ENCODE measurements around the gene LAMA5.

DNA sequence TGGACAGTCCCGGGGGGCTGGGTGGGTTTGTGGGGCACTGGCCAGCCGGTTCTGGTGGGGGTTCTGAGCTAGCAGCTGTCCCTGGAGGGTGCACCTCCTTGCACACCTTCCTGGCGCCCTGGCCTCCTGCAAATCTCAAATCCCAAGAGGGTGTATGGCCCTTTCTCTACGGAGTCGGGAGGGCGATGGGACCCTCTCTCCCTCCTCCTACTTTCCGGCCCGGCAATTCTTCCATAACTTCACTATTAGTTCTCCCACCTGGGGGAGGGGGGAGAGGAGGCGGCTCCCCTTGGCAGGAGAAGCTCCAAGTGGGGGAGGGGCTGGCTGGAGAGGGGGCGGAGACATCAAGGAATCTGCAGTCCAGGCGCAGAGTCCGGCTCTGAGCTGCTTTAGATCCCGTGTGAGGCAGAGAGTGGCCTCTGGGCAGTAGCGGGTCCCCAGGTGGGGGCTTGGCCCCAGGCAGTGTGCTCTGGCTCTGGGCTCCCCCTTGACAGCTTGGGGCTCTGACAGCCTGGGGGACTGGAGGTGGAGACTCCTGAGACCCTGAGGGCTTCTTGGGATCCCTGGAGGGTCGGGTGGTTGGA is 1.4 kb upstream of the LAMA5 start:
- TF ChIP-seq, protein P1, sequence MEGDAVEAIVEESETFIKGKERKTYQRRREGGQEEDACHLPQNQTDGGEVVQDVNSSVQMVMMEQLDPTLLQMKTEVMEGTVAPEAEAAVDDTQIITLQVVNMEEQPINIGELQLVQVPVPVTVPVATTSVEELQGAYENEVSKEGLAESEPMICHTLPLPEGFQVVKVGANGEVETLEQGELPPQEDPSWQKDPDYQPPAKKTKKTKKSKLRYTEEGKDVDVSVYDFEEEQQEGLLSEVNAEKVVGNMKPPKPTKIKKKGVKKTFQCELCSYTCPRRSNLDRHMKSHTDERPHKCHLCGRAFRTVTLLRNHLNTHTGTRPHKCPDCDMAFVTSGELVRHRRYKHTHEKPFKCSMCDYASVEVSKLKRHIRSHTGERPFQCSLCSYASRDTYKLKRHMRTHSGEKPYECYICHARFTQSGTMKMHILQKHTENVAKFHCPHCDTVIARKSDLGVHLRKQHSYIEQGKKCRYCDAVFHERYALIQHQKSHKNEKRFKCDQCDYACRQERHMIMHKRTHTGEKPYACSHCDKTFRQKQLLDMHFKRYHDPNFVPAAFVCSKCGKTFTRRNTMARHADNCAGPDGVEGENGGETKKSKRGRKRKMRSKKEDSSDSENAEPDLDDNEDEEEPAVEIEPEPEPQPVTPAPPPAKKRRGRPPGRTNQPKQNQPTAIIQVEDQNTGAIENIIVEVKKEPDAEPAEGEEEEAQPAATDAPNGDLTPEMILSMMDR (IDR thresholded peaks at IDR 0.05; ENCODE audit: poor library complexity) = no peak
- TF ChIP-seq EZH2 (IDR thresholded peaks at IDR 0.05; ENCODE audit: borderline replicate concordance) = no peak
- TF ChIP-seq EZH2phosphoT487 (IDR thresholded peaks at IDR 0.05; ENCODE audit: low read depth, severe bottlenecking, unreplicated experiment) = no peak
